HG03108 (cell line): ENCODE results near the gene PTPN2.

Experiments used
- ATAC-seq: cut with Tn5 transposase; IDR thresholded peaks from one replicate; pipeline ENCODE4 v1.9.1; 2021; ENCODE audit warnings: moderate library complexity; ENCODE audit not compliant: unreplicated experiment

PTPN2 gene

GRCh38 chr18:12860530-12860929 is 23.5 kb downstream of the PTPN2 start:
- no peak for ATAC-seq

GRCh38 chr18:12858991-12859390 is 25.0 kb downstream of the PTPN2 start:
- ATAC-seq, result no peak

DNA sequence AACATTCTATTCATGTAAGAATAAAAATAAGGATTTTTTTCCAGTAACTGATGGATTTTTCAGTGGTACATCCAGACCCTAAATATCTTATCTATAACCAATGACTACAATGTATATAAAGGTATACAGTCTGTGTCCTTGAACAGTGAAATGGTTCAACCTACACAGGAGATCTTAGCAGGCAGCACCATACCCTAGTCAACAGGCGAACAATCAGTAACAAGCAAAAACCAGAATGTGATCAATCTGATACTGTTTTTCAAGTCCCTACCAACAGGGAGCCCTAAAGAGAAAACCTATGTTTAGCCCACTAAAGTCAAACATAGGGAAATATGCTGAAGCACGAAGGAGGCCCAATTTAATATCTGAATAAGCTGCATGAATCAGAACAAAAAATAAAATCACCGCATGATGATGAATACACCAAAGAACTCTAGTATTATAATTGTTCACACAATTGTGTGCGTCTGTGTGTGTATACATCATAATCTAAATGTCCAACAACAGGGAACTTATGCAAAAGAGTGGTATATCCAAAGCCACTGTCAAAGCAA is 26.0 kb downstream of the PTPN2 start:
- no peak for ATAC-seq

GRCh38 chr18:12857215-12857905 is 26.7 kb downstream of the PTPN2 start:
- no peak for ATAC-seq

- no peak for ATAC-seq
Observed at GRCh38 chr18:12855916-12856315, 28.1 kb downstream of the PTPN2 start.

GRCh38 chr18:12852566-12853315 is 31.3 kb downstream of the PTPN2 start:
- no peak for ATAC-seq

GRCh38 chr18:12851716-12852115 is 32.3 kb downstream of the PTPN2 start:
- ATAC-seq, result no peak

GRCh38 chr18:12849548-12849947 is 34.5 kb downstream of the PTPN2 start:
- ATAC-seq, result no peak

- no peak for ATAC-seq
Observed at GRCh38 chr18:12848405-12848804, 35.6 kb downstream of the PTPN2 start.

- ATAC-seq, result no peak
Observed at GRCh38 chr18:12844391-12844790, 39.6 kb downstream of the PTPN2 start.

DNA sequence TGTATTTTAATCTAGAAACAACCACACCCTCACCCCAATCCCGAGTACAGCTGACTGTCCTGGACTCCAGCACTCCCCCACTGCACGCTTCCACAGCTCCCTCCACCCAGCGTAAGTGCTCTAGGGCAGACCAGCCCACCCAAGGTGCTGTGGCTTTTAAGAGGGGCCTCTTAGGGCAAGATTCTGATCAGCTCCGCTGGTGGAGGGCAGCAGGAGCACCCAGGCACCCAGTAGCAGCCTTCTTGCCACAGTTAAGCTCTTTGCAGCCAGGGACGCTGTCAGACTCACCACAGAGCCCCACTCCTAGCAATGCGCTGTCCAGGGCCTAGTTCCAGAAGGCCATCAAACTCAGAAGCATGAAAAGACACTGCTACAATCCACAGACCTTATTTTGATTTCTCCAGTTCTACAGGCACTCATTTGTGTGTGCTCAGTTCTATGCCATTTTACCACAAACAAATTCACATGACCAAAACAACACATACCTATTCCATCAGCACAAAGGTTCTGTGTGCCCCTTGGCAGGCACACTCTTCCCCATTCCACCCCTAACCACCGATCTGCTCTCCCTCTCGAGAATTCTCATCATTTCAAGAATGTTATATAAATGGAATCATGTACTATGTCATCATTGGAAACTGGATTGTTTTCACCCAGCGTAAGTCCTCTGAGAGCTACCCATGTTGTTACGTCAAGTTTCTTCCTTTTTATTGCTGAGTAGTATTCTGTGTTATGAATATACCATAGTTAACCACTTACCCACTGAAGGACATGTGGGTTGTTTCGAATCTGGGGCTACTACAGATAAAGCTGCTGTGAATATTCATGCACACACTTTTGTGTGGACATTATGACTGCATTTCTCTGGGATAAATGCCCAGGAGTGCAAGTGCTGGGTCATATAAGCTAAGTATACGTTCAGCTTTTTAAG is 40.4 kb downstream of the PTPN2 start:
- ATAC-seq, result no peak

GRCh38 chr18:12842459-12843380 is 41.3 kb downstream of the PTPN2 start:
- ATAC-seq, result no peak

GRCh38 chr18:12841070-12841469 is 43.0 kb downstream of the PTPN2 start:
- no peak for ATAC-seq

GRCh38 chr18:12840382-12840781 is 43.7 kb downstream of the PTPN2 start:
- ATAC-seq, result no peak

DNA sequence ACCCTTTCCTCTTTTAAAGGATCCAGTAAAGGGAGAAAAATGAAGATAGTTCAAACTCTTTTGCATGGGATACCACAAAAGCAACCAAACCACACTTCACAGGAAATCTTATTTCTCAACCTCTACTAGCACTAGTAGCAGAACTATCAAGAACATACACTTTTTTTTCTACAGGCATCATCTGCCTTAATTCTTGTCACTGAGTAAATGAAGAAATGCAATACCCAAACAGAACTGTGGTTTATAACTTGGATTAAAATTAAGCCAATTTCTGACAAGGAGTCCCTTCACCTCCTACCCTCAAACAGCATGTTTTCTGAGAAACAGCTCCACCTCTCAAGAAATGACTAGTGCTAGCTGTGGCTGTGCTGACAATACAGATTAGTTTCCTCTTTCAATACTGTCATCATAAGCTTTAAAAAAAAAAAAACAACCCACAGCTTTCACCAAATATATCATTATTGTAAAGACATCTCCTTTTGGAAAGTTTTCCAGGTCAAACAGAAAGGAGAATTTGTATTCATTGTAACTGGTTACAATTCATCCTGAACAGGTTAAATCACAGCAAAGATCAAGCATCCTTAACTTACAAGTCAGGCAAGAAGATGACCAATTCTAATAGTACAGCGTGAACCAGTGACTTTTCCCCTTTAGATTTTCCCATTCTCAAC is 44.4 kb downstream of the PTPN2 start:
- peak; percentile 72 for ATAC-seq

DNA sequence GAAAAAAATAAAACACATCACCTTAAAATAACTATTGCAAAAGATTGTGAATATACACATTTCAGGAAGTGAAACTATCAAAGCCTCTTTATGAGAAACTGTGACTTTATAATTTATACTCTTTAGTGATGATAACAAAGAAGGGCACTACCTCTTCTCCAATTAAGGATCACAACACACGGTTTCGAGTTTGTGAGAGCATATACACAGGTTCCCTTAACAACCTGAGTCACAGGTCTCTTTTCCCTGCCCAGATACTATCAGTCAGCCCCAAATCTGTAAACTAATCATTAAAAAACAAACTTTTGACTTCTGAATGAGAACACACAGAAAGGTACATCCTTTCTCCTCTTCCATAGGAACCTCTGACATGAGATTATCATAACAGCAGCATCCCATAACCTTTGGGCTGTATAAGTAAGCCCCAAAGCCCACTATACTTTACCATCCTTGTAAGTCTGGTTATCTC is 44.9 kb downstream of the PTPN2 start:
- ATAC-seq, result peak; percentile 35

GRCh38 chr18:12838178-12838634 is 45.8 kb downstream of the PTPN2 start:
- no peak for ATAC-seq

DNA sequence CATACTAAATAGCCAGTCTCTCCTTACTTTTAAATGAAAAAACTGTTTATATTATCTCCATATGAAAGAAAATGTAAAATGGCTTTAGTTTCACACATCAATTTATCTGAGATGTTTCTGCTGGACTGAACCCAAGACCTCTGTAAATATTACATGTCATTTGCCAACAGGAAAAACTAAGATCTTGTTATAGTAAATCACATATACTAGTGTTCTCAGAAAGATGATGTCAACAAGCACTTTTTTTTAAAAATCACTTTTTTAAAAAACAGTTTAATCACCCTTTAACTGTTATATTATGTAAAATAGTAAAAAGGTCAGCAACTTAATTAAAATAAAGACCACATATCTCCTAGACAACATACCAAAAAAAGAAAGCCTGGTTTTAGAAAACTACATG is 46.3 kb downstream of the PTPN2 start:
- ATAC-seq, result no peak

GRCh38 chr18:12836551-12836950 is 47.5 kb downstream of the PTPN2 start:
- no peak for ATAC-seq
